Measurements from ENCODE around the gene TSPAN16.

The TSPAN16 gene

GRCh38 chr19:11269408-11269807 lies 26.6 kb upstream of the TSPAN16 start:
- peaks cover 3% of the 10 kb centered on the region for H3K79me1 ChIP-seq (ENCODE audit: low read length)

GRCh38 chr19:11273296-11273695 lies 22.7 kb upstream of the TSPAN16 start:
- no peak for DNase-seq
- Histone ChIP-seq H3K18ac (ENCODE audit: low read length) (no peak overlapping the region), H3K79me2 (ENCODE audit: control insufficient read depth, insufficient read depth, low read length, poor library complexity) (no peaks in the 10 kb centered on the region), H2BK12ac (ENCODE audit: low read length) (no peak overlapping the region), H3K4me1 (ENCODE audit: control insufficient read depth in 1 of 2, insufficient read depth in 2 of 2, low read length in 2 of 2) (peaks cover 0 to 3% of the 10 kb centered on the region in 2 experiments), H3K23ac (ENCODE audit: low read length) (no peak overlapping the region), H3K4me2 (ENCODE audit: low read length) (no peak overlapping the region), H3K14ac (ENCODE audit: low read length) (no peak overlapping the region), H3K9ac (ENCODE audit: low read length) (no peak overlapping the region), H2BK5ac (ENCODE audit: low read depth, low read length, poor library complexity) (no peak overlapping the region), H4K12ac (ENCODE audit: low read depth, low read length) (no peak overlapping the region), H3K4ac (ENCODE audit: low read depth, low read length) (no peak overlapping the region), H3K27ac (ENCODE audit: low read depth, low read length) (no peak overlapping the region), H3K79me1 (ENCODE audit: low read length) (peaks cover 3% of the 10 kb centered on the region), H3K27me3 (ENCODE audit: insufficient read depth, low read length) (no peaks in the 10 kb centered on the region), H2AK5ac (ENCODE audit: low read length) (no peak overlapping the region), H3K9me3 (ENCODE audit: insufficient read depth, low read depth, low read length) (no peaks in the 10 kb centered on the region), H3K4me3 (ENCODE audit: low read depth, low read length) (no peak overlapping the region), H4K91ac (ENCODE audit: low read depth, low read length) (no peak overlapping the region), H4K8ac (ENCODE audit: low read depth, low read length) (no peak overlapping the region), H3K36me3 (ENCODE audit: control insufficient read depth in 1 of 2, insufficient read depth in 2 of 2, low read length in 2 of 2) (no peaks in the 10 kb centered on the region), H2BK120ac (ENCODE audit: insufficient read depth, low read length, poor library complexity) (no peak overlapping the region), H2AFZ (ENCODE audit: insufficient read depth, low read length, poor library complexity) (no peak overlapping the region)
- WGBS (ENCODE audit: extremely low coverage, insufficient coverage, insufficient read length) = no CpG with 5 or more reads among the region's 2 CpGs

More at GRCh38 chr19:11269408-11269807, 26.6 kb upstream of the TSPAN16 start:
- Histone ChIP-seq H3K9ac (ENCODE audit: low read length) (no peak overlapping the region), H3K4ac (ENCODE audit: low read depth, low read length) (no peak overlapping the region), H3K14ac (ENCODE audit: low read length) (no peak overlapping the region), H3K27ac (ENCODE audit: low read depth, low read length) (peak overlapping the region; percentile 46), H2AFZ (ENCODE audit: insufficient read depth, low read length, poor library complexity) (no peak overlapping the region), H4K12ac (ENCODE audit: low read depth, low read length) (no peak overlapping the region), H3K27me3 (ENCODE audit: insufficient read depth, low read length) (no peaks in the 10 kb centered on the region), H3K4me2 (ENCODE audit: low read length) (no peak overlapping the region), H2AK5ac (ENCODE audit: low read length) (no peak overlapping the region), H2BK12ac (ENCODE audit: low read length) (no peak overlapping the region), H4K8ac (ENCODE audit: low read depth, low read length) (no peak overlapping the region), H3K18ac (ENCODE audit: low read length) (no peak overlapping the region), H3K36me3 (ENCODE audit: control insufficient read depth in 1 of 2, insufficient read depth in 2 of 2, low read length in 2 of 2) (no peaks in the 10 kb centered on the region), H2BK5ac (ENCODE audit: low read depth, low read length, poor library complexity) (no peak overlapping the region), H3K23ac (ENCODE audit: low read length) (no peak overlapping the region), H4K91ac (ENCODE audit: low read depth, low read length) (no peak overlapping the region), H3K9me3 (ENCODE audit: insufficient read depth, low read depth, low read length) (peaks cover 2% of the 10 kb centered on the region), H2BK120ac (ENCODE audit: insufficient read depth, low read length, poor library complexity) (peak overlapping the region; percentile 8), H3K4me3 (ENCODE audit: low read depth, low read length) (no peak overlapping the region), H3K79me2 (ENCODE audit: control insufficient read depth, insufficient read depth, low read length, poor library complexity) (no peaks in the 10 kb centered on the region), H3K4me1 (ENCODE audit: control insufficient read depth in 1 of 2, insufficient read depth in 2 of 2, low read length in 2 of 2) (peaks cover 1 to 3% of the 10 kb centered on the region in 2 experiments)
- no peak for DNase-seq
- WGBS (ENCODE audit: extremely low coverage, insufficient coverage, insufficient read length) = no CpG with 5 or more reads among the region's 7 CpGs

GRCh38 chr19:11273989-11274388 lies 22.0 kb upstream of the TSPAN16 start:
- Histone ChIP-seq H3K18ac (ENCODE audit: low read length) (no peak overlapping the region), H3K4me2 (ENCODE audit: low read length) (no peak overlapping the region), H3K36me3 (ENCODE audit: control insufficient read depth in 1 of 2, insufficient read depth in 2 of 2, low read length in 2 of 2) (no peaks in the 10 kb centered on the region), H2AFZ (ENCODE audit: insufficient read depth, low read length, poor library complexity) (no peak overlapping the region), H3K9ac (ENCODE audit: low read length) (no peak overlapping the region), H3K23ac (ENCODE audit: low read length) (no peak overlapping the region), H3K14ac (ENCODE audit: low read length) (no peak overlapping the region), H3K79me2 (ENCODE audit: control insufficient read depth, insufficient read depth, low read length, poor library complexity) (no peaks in the 10 kb centered on the region), H2BK120ac (ENCODE audit: insufficient read depth, low read length, poor library complexity) (no peak overlapping the region), H2BK5ac (ENCODE audit: low read depth, low read length, poor library complexity) (no peak overlapping the region), H3K27ac (ENCODE audit: low read depth, low read length) (no peak overlapping the region), H4K8ac (ENCODE audit: low read depth, low read length) (no peak overlapping the region), H2AK5ac (ENCODE audit: low read length) (no peak overlapping the region), H4K91ac (ENCODE audit: low read depth, low read length) (no peak overlapping the region), H3K4me1 (ENCODE audit: control insufficient read depth in 1 of 2, insufficient read depth in 2 of 2, low read length in 2 of 2) (no peaks in the 10 kb centered on the region), H3K79me1 (ENCODE audit: low read length) (no peaks in the 10 kb centered on the region), H2BK12ac (ENCODE audit: low read length) (no peak overlapping the region), H3K4me3 (ENCODE audit: low read depth, low read length) (no peak overlapping the region), H3K27me3 (ENCODE audit: insufficient read depth, low read length) (no peaks in the 10 kb centered on the region), H3K9me3 (ENCODE audit: insufficient read depth, low read depth, low read length) (no peaks in the 10 kb centered on the region), H4K12ac (ENCODE audit: low read depth, low read length) (no peak overlapping the region), H3K4ac (ENCODE audit: low read depth, low read length) (no peak overlapping the region)
- DNase-seq = no peak
- no CpG with 5 or more reads among the region's 5 CpGs for WGBS (ENCODE audit: extremely low coverage, insufficient coverage, insufficient read length)

- H2BK5ac ChIP-seq (ENCODE audit: low read depth, low read length, poor library complexity) = no peak overlapping the region
- H3K9ac ChIP-seq (ENCODE audit: low read length) = no peak overlapping the region
- H3K4ac ChIP-seq (ENCODE audit: low read depth, low read length) = no peak overlapping the region
- H3K79me1 ChIP-seq (ENCODE audit: low read length) = no peaks in the 10 kb centered on the region
- H3K36me3 ChIP-seq (ENCODE audit: control insufficient read depth in 1 of 2, insufficient read depth in 2 of 2, low read length in 2 of 2) = no peaks in the 10 kb centered on the region
- no peaks in the 10 kb centered on the region for H3K9me3 ChIP-seq (ENCODE audit: insufficient read depth, low read depth, low read length)
- no peak overlapping the region for H2AFZ ChIP-seq (ENCODE audit: insufficient read depth, low read length, poor library complexity)
- no peak overlapping the region for H2BK12ac ChIP-seq (ENCODE audit: low read length)
- H3K27me3 ChIP-seq (ENCODE audit: insufficient read depth, low read length) = no peaks in the 10 kb centered on the region
- H3K14ac ChIP-seq (ENCODE audit: low read length) = no peak overlapping the region
- no CpG with 5 or more reads among the region's 4 CpGs for WGBS (ENCODE audit: extremely low coverage, insufficient coverage, insufficient read length)
- H4K91ac ChIP-seq (ENCODE audit: low read depth, low read length) = no peak overlapping the region
- H3K4me1 ChIP-seq (ENCODE audit: control insufficient read depth in 1 of 2, insufficient read depth in 2 of 2, low read length in 2 of 2) = no peaks in the 10 kb centered on the region
- H4K8ac ChIP-seq (ENCODE audit: low read depth, low read length) = no peak overlapping the region
- no peak overlapping the region for H3K4me2 ChIP-seq (ENCODE audit: low read length)
- H4K12ac ChIP-seq (ENCODE audit: low read depth, low read length) = no peak overlapping the region
- H3K18ac ChIP-seq (ENCODE audit: low read length) = no peak overlapping the region
- no peak overlapping the region for H2AK5ac ChIP-seq (ENCODE audit: low read length)
- no peaks in the 10 kb centered on the region for H3K79me2 ChIP-seq (ENCODE audit: control insufficient read depth, insufficient read depth, low read length, poor library complexity)
- no peak overlapping the region for H2BK120ac ChIP-seq (ENCODE audit: insufficient read depth, low read length, poor library complexity)
- no peak overlapping the region for H3K4me3 ChIP-seq (ENCODE audit: low read depth, low read length)
- H3K27ac ChIP-seq (ENCODE audit: low read depth, low read length) = no peak overlapping the region
- no peak for DNase-seq
- H3K23ac ChIP-seq (ENCODE audit: low read length) = no peak overlapping the region
Measured at GRCh38 chr19:11274533-11275086, 21.4 kb upstream of the TSPAN16 start.
